Calu3 (cell line): ENCODE data around the gene TADA2B. TPM values are rescaled to one million over a fixed set of nuclear protein-coding genes. Genes with fewer than 3 reads are reported as not detected.

Source experiments
- BruUV-seq: library from RNA; stranded (reverse); fragments of 400-500 nt; replicated peaks from 2 replicates; lab custom pipeline; 2021; lab: Mats Ljungman, UMichigan
- CTCF ChIA-PET: fragments of 300-600 bp; sonication (Branson Sonifier 250); formaldehyde crosslinking; loops from one replicate; lab custom pipeline; 2022; ENCODE audit warnings: antibody characterized with exemption; lab: Charles Lee
- DNase-seq: peaks from one replicate; pipeline ENCODE4 v3.0.0; 2022
- H3K27ac Mint-ChIP-seq: one replicate; pipeline ENCODE4 v1.8.0; 2022; ENCODE audit warnings: mixed read lengths; ENCODE audit not compliant: unreplicated experiment
- H3K27me3 Mint-ChIP-seq: one replicate; pipeline ENCODE4 v1.8.0; 2022; ENCODE audit warnings: mixed read lengths; ENCODE audit not compliant: unreplicated experiment
- H3K36me3 Mint-ChIP-seq: one replicate; pipeline ENCODE4 v1.8.0; 2022; ENCODE audit warnings: mild to moderate bottlenecking, moderate library complexity, mixed read lengths; ENCODE audit not compliant: insufficient read depth, unreplicated experiment
- H3K4me1 Mint-ChIP-seq: one replicate; pipeline ENCODE4 v1.8.0; 2022; ENCODE audit warnings: mild to moderate bottlenecking, low read depth, mixed read lengths; ENCODE audit not compliant: unreplicated experiment
- H3K4me3 Mint-ChIP-seq: one replicate; pipeline ENCODE4 v1.8.0; 2022; ENCODE audit warnings: mild to moderate bottlenecking, low read depth, moderate library complexity, mixed read lengths; ENCODE audit not compliant: unreplicated experiment
- H3K9me3 Mint-ChIP-seq: one replicate; pipeline ENCODE4 v1.8.0; 2022; ENCODE audit warnings: low read depth, mixed read lengths; ENCODE audit not compliant: unreplicated experiment
- intact Hi-C: fragments of 100-400 bp; cut with micrococcal nuclease; formaldehyde crosslinking; loops from one replicate; pipeline ENCODE4 v1.10.0; 2022; ENCODE audit not compliant: unreplicated experiment
- total RNA-seq: library from RNA; stranded (reverse); gene quantifications from 2 replicates; pipeline ENCODE4 v1.2.3, GENCODE V29; 2022
- TF ChIP-seq, protein P1 (sequence below): fragments of 200-600 bp; IDR thresholded peaks from one replicate; pipeline ENCODE4 v1.8.0; 2022; ENCODE audit warnings: antibody characterized with exemption; ENCODE audit not compliant: unreplicated experiment

TADA2B gene
- total RNA-seq, 1 experiment from 2014 or later: 15.1 TPM

DNA sequence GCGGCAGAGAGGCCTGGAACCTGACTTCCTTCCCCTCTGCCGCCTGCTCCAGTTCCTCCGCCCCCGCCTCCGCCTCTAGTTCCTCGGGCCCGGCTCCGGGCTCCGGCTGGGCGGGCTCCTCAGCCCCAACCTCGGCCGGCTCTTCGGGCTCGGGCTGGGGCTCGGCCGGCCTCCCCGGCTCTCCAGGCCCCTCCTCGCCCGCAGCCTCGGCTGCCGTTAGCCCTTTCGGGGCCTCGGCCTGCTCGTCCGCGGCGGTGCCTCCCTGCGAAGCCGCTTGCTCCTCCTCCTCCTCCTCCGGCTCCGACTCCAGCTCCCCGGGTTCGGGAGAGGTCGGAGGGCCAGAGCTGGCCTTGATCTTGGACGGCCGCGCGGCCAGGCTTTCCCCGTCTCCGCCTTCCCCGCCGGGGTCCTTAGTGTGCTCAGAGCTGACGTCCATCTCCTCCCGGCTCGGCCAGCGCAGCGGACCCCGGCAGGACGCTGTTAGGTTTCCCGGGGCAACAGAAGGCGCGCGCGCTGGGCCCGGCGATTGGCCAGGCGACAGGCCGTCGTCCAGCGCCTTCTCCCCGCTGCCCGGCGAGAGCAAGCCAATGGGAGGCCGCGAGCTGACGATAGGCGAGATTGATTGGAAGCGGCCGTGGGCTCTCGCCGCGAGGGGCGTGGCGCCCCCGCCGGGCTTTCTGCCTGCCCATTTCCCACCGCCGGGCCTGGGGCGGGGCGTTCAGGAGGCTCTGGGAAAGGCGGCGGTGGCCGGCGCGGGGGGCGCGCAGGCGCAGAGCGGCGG lies 479 bp upstream of the TADA2B start:
- CTCF ChIA-PET: interaction anchor here (0.7 to 1.4 kb wide), 3 partner anchors 13 to 69 kb away, joined by 3 to 4 read pairs (median 4); no protein-coding TSS in a partner anchor

DNA sequence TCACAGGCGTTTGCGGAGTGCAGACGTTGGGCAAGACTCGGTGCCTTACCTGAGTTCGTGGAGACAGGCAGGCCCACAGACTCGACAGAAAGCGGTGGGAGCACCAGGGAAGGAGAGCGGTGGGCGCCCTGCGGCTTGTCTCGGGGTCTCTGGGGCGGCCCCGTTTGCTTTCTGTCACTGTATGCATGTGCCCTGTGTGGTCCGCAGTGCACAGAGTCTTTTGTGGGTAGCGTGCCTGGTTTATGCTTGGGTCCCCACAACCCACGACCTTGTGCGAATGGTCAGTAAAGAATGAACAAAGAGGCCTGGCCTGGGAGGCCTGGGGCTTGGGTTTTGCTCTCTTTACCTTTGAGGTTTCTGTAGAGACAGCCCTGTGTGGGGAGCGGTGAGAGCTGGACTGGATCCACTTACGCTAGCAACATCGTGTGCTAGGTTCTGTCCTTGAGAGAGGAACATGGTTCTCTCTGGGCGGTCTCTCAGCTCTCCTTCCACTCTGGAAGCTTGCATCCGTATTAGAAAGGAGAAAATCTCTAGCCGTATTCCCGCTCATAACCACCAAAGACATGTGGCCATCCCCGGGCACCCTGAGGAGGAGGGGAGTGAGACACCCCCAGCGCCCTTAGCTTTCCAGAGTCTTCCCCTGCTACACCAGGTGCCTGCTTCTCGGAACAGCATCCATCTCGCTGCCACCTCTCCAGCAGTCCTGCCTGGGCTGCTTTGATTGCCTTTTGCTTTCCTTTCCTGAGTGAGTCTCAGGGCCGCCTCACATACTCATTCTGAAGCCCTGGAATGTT lies 1.2 kb downstream of the TADA2B start:
- BruUV-seq: TSS peak; percentile 37

More for the DNA sequence above, 479 bp upstream of the TADA2B start:
- Mint-ChIP-seq H3K27me3 (no peaks in the 10 kb centered on the region), H3K27ac (peak overlapping the region; percentile 65), H3K9me3 (no peaks in the 10 kb centered on the region), H3K4me1 (peaks cover 30% of the 10 kb centered on the region), H3K4me3 (peak overlapping the region; percentile 71), H3K36me3 (peaks cover 23% of the 10 kb centered on the region)
- peak; percentile 94 for DNase-seq
- intact Hi-C loops: no loop called here
- no TSS peak for BruUV-seq
- TF ChIP-seq, protein P1, sequence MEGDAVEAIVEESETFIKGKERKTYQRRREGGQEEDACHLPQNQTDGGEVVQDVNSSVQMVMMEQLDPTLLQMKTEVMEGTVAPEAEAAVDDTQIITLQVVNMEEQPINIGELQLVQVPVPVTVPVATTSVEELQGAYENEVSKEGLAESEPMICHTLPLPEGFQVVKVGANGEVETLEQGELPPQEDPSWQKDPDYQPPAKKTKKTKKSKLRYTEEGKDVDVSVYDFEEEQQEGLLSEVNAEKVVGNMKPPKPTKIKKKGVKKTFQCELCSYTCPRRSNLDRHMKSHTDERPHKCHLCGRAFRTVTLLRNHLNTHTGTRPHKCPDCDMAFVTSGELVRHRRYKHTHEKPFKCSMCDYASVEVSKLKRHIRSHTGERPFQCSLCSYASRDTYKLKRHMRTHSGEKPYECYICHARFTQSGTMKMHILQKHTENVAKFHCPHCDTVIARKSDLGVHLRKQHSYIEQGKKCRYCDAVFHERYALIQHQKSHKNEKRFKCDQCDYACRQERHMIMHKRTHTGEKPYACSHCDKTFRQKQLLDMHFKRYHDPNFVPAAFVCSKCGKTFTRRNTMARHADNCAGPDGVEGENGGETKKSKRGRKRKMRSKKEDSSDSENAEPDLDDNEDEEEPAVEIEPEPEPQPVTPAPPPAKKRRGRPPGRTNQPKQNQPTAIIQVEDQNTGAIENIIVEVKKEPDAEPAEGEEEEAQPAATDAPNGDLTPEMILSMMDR: no peak

DNA sequence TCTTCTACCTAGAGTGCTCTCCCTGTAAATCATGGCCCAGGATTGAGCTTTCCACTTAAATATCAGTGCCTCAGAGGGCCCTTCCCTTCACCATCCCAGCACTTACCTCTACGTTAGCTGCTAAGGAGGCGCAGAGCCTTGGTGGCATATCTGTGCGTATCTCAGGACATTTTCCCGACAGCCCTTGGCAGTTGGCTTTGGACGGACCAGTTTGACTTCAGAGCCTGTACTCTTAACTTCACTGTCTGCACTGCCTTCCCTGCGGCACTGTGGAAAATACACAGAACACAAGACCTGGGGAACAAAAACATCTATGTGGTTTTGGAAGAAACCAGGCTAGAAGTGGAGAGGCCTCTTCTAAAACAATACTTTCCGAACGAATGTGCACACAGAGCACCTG lies 2.4 kb downstream of the TADA2B start:
- Mint-ChIP-seq H3K36me3 (peaks cover 23% of the 10 kb centered on the region), H3K27me3 (no peaks in the 10 kb centered on the region), H3K9me3 (no peaks in the 10 kb centered on the region), H3K27ac (no peak overlapping the region), H3K4me3 (no peak overlapping the region), H3K4me1 (peaks cover 30% of the 10 kb centered on the region)
- TF ChIP-seq, protein P1: no peak
- intact Hi-C loops: no loop called here
- BruUV-seq: no TSS peak
- DNase-seq: no peak
- CTCF ChIA-PET: no interaction called here

More for the DNA sequence above, 1.2 kb downstream of the TADA2B start:
- peak overlapping the region; percentile 71 for H3K4me3 Mint-ChIP-seq
- peaks cover 23% of the 10 kb centered on the region for H3K36me3 Mint-ChIP-seq
- TF ChIP-seq, protein P1: no peak
- intact Hi-C loops: no loop called here
- H3K27ac Mint-ChIP-seq: no peak overlapping the region
- H3K4me1 Mint-ChIP-seq: peaks cover 30% of the 10 kb centered on the region
- DNase-seq: no peak
- no peaks in the 10 kb centered on the region for H3K9me3 Mint-ChIP-seq
- H3K27me3 Mint-ChIP-seq: no peaks in the 10 kb centered on the region
- CTCF ChIA-PET: interaction anchor here (1.2 to 1.4 kb wide), 2 partner anchors 15 to 71 kb away, joined by 4 read pairs; no protein-coding TSS in a partner anchor
